ENCODE results near the gene RAF1. TPM values are rescaled to one million over a fixed set of nuclear protein-coding genes. Genes with fewer than 3 reads are reported as not detected.
"Not testable (repeated sequence)": the region's sequence is repeated elsewhere in the genome, so short reads cannot be mapped to it uniquely, and the experiment has no call there.

RAF1 gene
- total and polyA plus RNA-seq, 2 of the 8 experiments (the other 6 are each of a cell fraction or from before 2014, with no cell fraction given): 103 to 118 TPM

GRCh38 chr3:12640853-12641252 lies 23.1 kb downstream of the RAF1 start:
- H2BK15ac ChIP-seq (ENCODE audit: low read length); H3K23ac ChIP-seq (ENCODE audit: insufficient read length); H3K18ac ChIP-seq (ENCODE audit: extremely low read depth, low read length); H3K23me2 ChIP-seq (ENCODE audit: low read depth, low read length); FAIRE-seq; H2BK20ac ChIP-seq (ENCODE audit: low read length); H3K4me1 ChIP-seq (replicated peaks in 1 of 4; ENCODE audit: control insufficient read depth in 3 of 4, insufficient read depth in 4 of 4, low read length in 3 of 4); H3K4ac ChIP-seq (replicated peaks; ENCODE audit: insufficient read length, low read depth, low read length); H4K8ac ChIP-seq (ENCODE audit: extremely low read depth, insufficient read depth, low read length); H3K79me1 ChIP-seq (ENCODE audit: low read depth, low read length); H2BK120ac ChIP-seq (replicated peaks; ENCODE audit: low read depth, low read length); H4K5ac ChIP-seq (ENCODE audit: insufficient read length, low read depth, low read length); H3K27me3 ChIP-seq (replicated peaks in 1 of 4; ENCODE audit: control insufficient read depth in 3 of 4, extremely low read depth in 1 of 4, insufficient read depth in 3 of 4, low read length in 3 of 4); H3K4me2 ChIP-seq (ENCODE audit: insufficient read depth in 1 of 2, low read depth in 2 of 2, low read length in 2 of 2); H3K27ac ChIP-seq (ENCODE audit: low read depth, low read length); H3K56ac ChIP-seq (replicated peaks; ENCODE audit: insufficient read length, low read depth, low read length); H2BK5ac ChIP-seq (ENCODE audit: low read depth, low read length); H3K4me3 ChIP-seq (ENCODE audit: extremely low read depth in 1 of 4, insufficient read depth in 2 of 4, low read depth in 3 of 4, low read length in 4 of 4); H3K14ac ChIP-seq (ENCODE audit: insufficient read length); H3K9ac ChIP-seq (replicated peaks in 1 of 4; ENCODE audit: extremely low read depth in 1 of 4, low read depth in 3 of 4, low read length in 3 of 4); H2AFZ ChIP-seq (ENCODE audit: low read length); H3K9me3 ChIP-seq (ENCODE audit: insufficient read depth in 2 of 2, low read depth in 1 of 2, low read length in 1 of 2); H4K91ac ChIP-seq (replicated peaks; ENCODE audit: insufficient read length, low read length); CTCF ChIA-PET (ENCODE audit: partially characterized antibody); DNase-seq (ENCODE audit: low read depth in 1 of 2, low spot score in 2 of 2); H3K36me3 ChIP-seq (ENCODE audit: control insufficient read depth in 2 of 4, insufficient read depth in 4 of 4, low read length in 3 of 4); H2BK12ac ChIP-seq (ENCODE audit: low read depth, low read length); H2AK5ac ChIP-seq (ENCODE audit: low read depth, low read length): not testable (repeated sequence)
- POLR2A ChIA-PET (ENCODE audit: partially characterized antibody): interaction anchor here (0.9 kb wide), 1 partner anchor 10 kb away, joined by 3 read pairs; no protein-coding TSS in a partner anchor
- H4K20me1 ChIP-seq (replicated peaks in 1 of 2; ENCODE audit: control insufficient read depth in 1 of 2, insufficient read depth in 2 of 2, low read length in 2 of 2): peaks cover 8 to 12% of the 10 kb centered on the region in 2 experiments
- WGBS, 2 experiments (ENCODE audit: extremely low coverage in 1 of 2, insufficient coverage in 1 of 2, insufficient read length in 1 of 2, insufficient replicate concordance in 2 of 2, low coverage in 1 of 2, low lambda C conversion rate in 2 of 2, missing lambda C conversion rate in 1 of 2): 82% methylated on average over 4 of the region's 5 CpGs; no CpG with 5 or more reads in 1 of the 2 experiments
- H3K79me2 ChIP-seq (ENCODE audit: control insufficient read depth in 1 of 2, insufficient read depth in 2 of 2, low read length in 2 of 2): peaks cover 20 to 89% of the 10 kb centered on the region in 2 experiments
